ENCODE data around the gene HDAC4. TPM values are rescaled to one million over a fixed set of nuclear protein-coding genes. Genes with fewer than 3 reads are reported as not detected.

The HDAC4 gene
- total and polyA plus RNA-seq, 2 experiments from 2014 or later, result 9.3 to 10.8 TPM

DNA sequence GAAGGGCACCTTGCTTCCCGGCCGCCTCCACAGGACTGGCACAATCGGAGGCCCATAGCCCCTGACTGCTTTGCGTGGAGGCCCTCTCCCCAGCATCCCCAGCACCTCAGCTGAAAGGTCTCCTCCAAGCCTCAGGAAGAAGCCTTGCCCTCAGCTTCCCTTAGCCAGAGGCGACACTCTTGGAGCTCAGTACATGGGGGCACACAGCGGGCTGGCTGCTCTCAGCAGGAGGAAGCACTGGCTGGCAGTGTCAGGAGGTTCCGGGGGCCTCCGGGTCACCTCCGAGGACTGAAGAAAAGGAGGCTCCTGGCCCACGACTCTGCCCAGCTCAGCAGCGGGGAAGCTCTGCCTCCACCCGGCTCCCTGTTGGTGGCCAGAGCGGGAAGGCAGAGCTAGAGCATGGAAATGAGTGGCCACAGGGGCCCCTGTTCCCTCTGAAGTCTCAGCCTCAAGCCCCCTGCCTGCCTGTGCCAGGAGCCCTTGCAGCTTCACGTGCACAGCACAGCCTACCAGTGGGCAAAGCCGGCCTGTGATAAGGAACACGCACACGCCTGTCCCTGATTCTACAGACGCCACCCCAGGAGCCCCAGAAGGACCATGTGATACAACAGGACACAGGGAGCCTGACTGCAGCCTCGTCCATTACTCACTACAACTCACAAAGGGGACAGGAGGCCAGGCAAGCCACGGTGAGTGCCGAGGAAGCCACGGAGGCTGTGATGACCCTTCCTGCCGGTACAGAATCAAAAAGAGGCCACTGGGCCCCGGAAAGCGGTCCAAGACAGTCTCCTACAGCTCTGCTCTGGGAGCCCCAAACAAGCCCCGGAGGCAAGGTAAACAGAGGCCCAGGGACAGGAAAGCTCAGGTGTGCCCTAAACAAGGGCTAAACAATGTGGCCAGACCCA is 15.5 kb downstream of the HDAC4 start:
- H4K20me1 ChIP-seq (ENCODE audit: insufficient read depth, poor library complexity, severe bottlenecking), result peaks cover 5% of the 10 kb centered on the region
- no peaks in the 10 kb centered on the region for H3K27me3 ChIP-seq
- TF ChIP-seq, protein P1, sequence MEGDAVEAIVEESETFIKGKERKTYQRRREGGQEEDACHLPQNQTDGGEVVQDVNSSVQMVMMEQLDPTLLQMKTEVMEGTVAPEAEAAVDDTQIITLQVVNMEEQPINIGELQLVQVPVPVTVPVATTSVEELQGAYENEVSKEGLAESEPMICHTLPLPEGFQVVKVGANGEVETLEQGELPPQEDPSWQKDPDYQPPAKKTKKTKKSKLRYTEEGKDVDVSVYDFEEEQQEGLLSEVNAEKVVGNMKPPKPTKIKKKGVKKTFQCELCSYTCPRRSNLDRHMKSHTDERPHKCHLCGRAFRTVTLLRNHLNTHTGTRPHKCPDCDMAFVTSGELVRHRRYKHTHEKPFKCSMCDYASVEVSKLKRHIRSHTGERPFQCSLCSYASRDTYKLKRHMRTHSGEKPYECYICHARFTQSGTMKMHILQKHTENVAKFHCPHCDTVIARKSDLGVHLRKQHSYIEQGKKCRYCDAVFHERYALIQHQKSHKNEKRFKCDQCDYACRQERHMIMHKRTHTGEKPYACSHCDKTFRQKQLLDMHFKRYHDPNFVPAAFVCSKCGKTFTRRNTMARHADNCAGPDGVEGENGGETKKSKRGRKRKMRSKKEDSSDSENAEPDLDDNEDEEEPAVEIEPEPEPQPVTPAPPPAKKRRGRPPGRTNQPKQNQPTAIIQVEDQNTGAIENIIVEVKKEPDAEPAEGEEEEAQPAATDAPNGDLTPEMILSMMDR (IDR thresholded peaks at IDR 0.05; ENCODE audit: poor library complexity), result no peak
- TF ChIP-seq EZH2 (IDR thresholded peaks at IDR 0.05; ENCODE audit: borderline replicate concordance) (no peak), EZH2phosphoT487 (IDR thresholded peaks at IDR 0.05; ENCODE audit: low read depth, severe bottlenecking, unreplicated experiment) (no peak)
- no peaks in the 10 kb centered on the region for H3K9me2 ChIP-seq (replicated peaks; ENCODE audit: insufficient read depth)
- H3K27ac ChIP-seq, result no peak overlapping the region
- H2AFZ ChIP-seq, result no peak overlapping the region
- H3K4me3 ChIP-seq, result no peak overlapping the region
- H3K36me3 ChIP-seq (replicated peaks; ENCODE audit: insufficient read depth, low read depth), result no peaks in the 10 kb centered on the region
- H3K4me1 ChIP-seq (ENCODE audit: insufficient read depth), result no peaks in the 10 kb centered on the region
- H3K4me2 ChIP-seq, result no peak overlapping the region
- peaks cover 79% of the 10 kb centered on the region for H3K79me2 ChIP-seq
- H3K9me3 ChIP-seq (ENCODE audit: low read depth), result no peaks in the 10 kb centered on the region
- WGBS (ENCODE audit: low lambda C conversion rate, missing lambda C conversion rate), result 93% methylated on average over 26 of the region's 26 CpGs
- DNase-seq (ENCODE audit: low spot score), result no peak

GRCh38 chr2:239383759-239384156 is 17.1 kb downstream of the HDAC4 start:
- Histone ChIP-seq H3K36me3 (replicated peaks; ENCODE audit: insufficient read depth, low read depth) (no peaks in the 10 kb centered on the region), H2AFZ (no peak overlapping the region), H3K27me3 (no peaks in the 10 kb centered on the region), H3K27ac (no peak overlapping the region), H4K20me1 (ENCODE audit: insufficient read depth, poor library complexity, severe bottlenecking) (peaks cover 9% of the 10 kb centered on the region), H3K4me2 (no peak overlapping the region), H3K4me3 (no peak overlapping the region), H3K9me2 (replicated peaks; ENCODE audit: insufficient read depth) (no peaks in the 10 kb centered on the region), H3K9me3 (ENCODE audit: low read depth) (no peaks in the 10 kb centered on the region), H3K4me1 (ENCODE audit: insufficient read depth) (no peaks in the 10 kb centered on the region), H3K79me2 (peaks cover 80% of the 10 kb centered on the region)
- no peak for DNase-seq (ENCODE audit: low spot score)
- WGBS (ENCODE audit: low lambda C conversion rate, missing lambda C conversion rate), result 98% methylated on average over 17 of the region's 17 CpGs
- TF ChIP-seq EZH2 (IDR thresholded peaks at IDR 0.05; ENCODE audit: borderline replicate concordance) (no peak), EZH2phosphoT487 (IDR thresholded peaks at IDR 0.05; ENCODE audit: low read depth, severe bottlenecking, unreplicated experiment) (no peak)
- TF ChIP-seq, protein P1 (IDR thresholded peaks at IDR 0.05; ENCODE audit: poor library complexity), result no peak

DNA sequence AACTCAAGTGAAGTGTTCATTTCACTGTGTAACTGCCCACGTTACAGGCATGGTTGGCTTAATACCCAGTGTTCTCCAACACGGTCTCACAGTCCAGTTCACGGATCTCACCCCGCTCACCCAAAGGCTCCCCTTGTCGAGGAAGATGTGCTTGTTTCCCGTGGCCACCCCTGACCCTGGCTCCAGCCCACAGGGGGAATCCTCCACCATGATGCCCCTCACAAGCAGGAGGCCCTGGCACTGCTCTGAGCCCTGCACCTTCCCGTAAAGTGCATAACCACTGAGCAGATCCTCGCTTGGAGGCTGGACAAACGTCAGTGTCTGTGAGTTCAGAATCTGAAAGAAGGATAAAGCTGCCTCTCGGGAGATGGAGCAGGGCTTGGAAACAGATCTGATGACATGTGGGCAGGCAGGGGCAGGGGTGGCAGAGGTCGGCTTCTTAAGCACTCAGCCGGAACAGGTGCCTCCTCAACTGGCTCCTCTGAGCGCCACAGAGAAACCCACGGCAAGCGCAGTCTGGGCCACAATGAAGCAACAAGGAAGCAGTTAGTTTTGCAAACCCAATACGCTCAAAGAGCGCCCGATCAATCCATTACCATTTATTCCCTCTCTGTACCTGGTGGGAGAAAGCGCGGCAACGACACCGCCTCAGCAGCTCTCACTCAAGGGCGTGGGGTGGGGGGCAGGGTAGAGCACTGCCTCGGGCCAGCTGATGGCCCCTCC is 17.6 kb downstream of the HDAC4 start:
- no peak overlapping the region for H3K4me2 ChIP-seq
- no peaks in the 10 kb centered on the region for H3K36me3 ChIP-seq (replicated peaks; ENCODE audit: insufficient read depth, low read depth)
- H3K4me1 ChIP-seq (ENCODE audit: insufficient read depth), result no peaks in the 10 kb centered on the region
- no peaks in the 10 kb centered on the region for H3K27me3 ChIP-seq
- H3K9me2 ChIP-seq (replicated peaks; ENCODE audit: insufficient read depth), result no peaks in the 10 kb centered on the region
- peaks cover 76% of the 10 kb centered on the region for H3K79me2 ChIP-seq
- 96% methylated on average over 24 of the region's 24 CpGs for WGBS (ENCODE audit: low lambda C conversion rate, missing lambda C conversion rate)
- no peak overlapping the region for H3K27ac ChIP-seq
- H3K9me3 ChIP-seq (ENCODE audit: low read depth), result no peaks in the 10 kb centered on the region
- no peak for DNase-seq (ENCODE audit: low spot score)
- peaks cover 9% of the 10 kb centered on the region for H4K20me1 ChIP-seq (ENCODE audit: insufficient read depth, poor library complexity, severe bottlenecking)
- H2AFZ ChIP-seq, result no peak overlapping the region
- TF ChIP-seq, protein P1 (IDR thresholded peaks at IDR 0.05; ENCODE audit: poor library complexity), result no peak
- no peak for TF ChIP-seq EZH2 (IDR thresholded peaks at IDR 0.05; ENCODE audit: borderline replicate concordance)
- H3K4me3 ChIP-seq, result no peak overlapping the region
